Panc1 (cell line): Measurements from ENCODE around the gene EIF4ENIF1. TPM values are rescaled to one million over a fixed set of nuclear protein-coding genes. Genes with fewer than 3 reads are reported as not detected.

Experiments
- ATAC-seq: fragments of 200-7000 bp; cut with Tn5 transposase; 2 replicates; pipeline ENCODE4 v1.9.1; 2020; ENCODE audit warnings: mild to moderate bottlenecking, moderate library complexity
- BruUV-seq: library from RNA; stranded (reverse); fragments of 400-500 nt; replicated peaks from 2 replicates; lab custom pipeline; 2021; lab: Mats Ljungman, UMichigan
- CTCF ChIA-PET: fragments of 300-600 bp; sonication (Branson Sonifier 250); formaldehyde crosslinking; loops from one replicate; lab custom pipeline; 2022; ENCODE audit warnings: antibody characterized with exemption; lab: Charles Lee
- POLR2A ChIA-PET: fragments of 300-600 bp; sonication (Branson Sonifier 250); formaldehyde crosslinking; loops from one replicate; lab custom pipeline; 2022; ENCODE audit warnings: antibody characterized with exemption; lab: Charles Lee
- DNase-seq: peaks from one replicate; pipeline ENCODE4 v3.0.0-alpha.2; 2010; ENCODE audit warnings: low read depth, low spot score
- H3K27ac ChIP-seq: 2 replicates; pipeline ENCODE4 v1.5.1; 2011; ENCODE audit warnings: mild to moderate bottlenecking, low read length, inconsistent platforms
- H3K27me3 ChIP-seq: fragments of 200-500 bp; sonication (Bioruptor generic); 2 replicates; pipeline ENCODE4 v1.6.0; 2014; ENCODE audit warnings: low read length, inconsistent platforms; ENCODE audit not compliant: control insufficient read depth, insufficient read depth
- H3K36me3 ChIP-seq: fragments of 200-500 bp; sonication (Bioruptor generic); 2 replicates; pipeline ENCODE4 v1.5.1; 2014; ENCODE audit warnings: inconsistent platforms, mild to moderate bottlenecking, low read length, moderate library complexity; ENCODE audit not compliant: control insufficient read depth, insufficient read depth
- H3K4me1 ChIP-seq: 2 replicates; pipeline ENCODE4 v1.5.1; 2011; ENCODE audit warnings: inconsistent platforms, mild to moderate bottlenecking, low read length, moderate library complexity; ENCODE audit not compliant: control insufficient read depth, insufficient read depth
- H3K4me3 ChIP-seq, 2 experiments: 2 replicates each; pipeline ENCODE4 v1.5.1; 2011 to 2012; ENCODE audit warnings: low read depth in 2 of 2, low read length in 2 of 2, mild to moderate bottlenecking in 2 of 2, inconsistent platforms in 1 of 2, moderate library complexity in 1 of 2
- H3K9me3 ChIP-seq: fragments of 200-500 bp; sonication (Bioruptor generic); 2 replicates; pipeline ENCODE4 v1.5.1; 2014; ENCODE audit warnings: low read depth, mild to moderate bottlenecking, inconsistent platforms, low read length, moderate library complexity; ENCODE audit not compliant: control insufficient read depth, insufficient read depth
- POLR2AphosphoS5 ChIP-seq: IDR thresholded peaks from 2 replicates; pipeline ENCODE4 v1.6.1; 2012; ENCODE audit warnings: mild to moderate bottlenecking, low read depth, low read length, moderate library complexity
- REST ChIP-seq, 2 experiments: IDR thresholded peaks; 2 replicates each; pipeline ENCODE4 v1.6.1; 2011 to 2012; ENCODE audit warnings: low read depth in 2 of 2, control low read depth in 1 of 2, low read length in 1 of 2, mild to moderate bottlenecking in 1 of 2, moderate library complexity in 1 of 2; ENCODE audit not compliant: insufficient read depth in 1 of 2
- SIN3A ChIP-seq: IDR thresholded peaks from 2 replicates; pipeline ENCODE4 v1.6.1; 2012; ENCODE audit warnings: low read depth, mild to moderate bottlenecking, low read length, moderate library complexity, borderline replicate concordance; ENCODE audit not compliant: insufficient read depth
- TCF7L2 ChIP-seq: IDR thresholded peaks from 2 replicates; pipeline ENCODE4 v1.6.1; 2011; ENCODE audit warnings: mild to moderate bottlenecking, low read depth, low read length, inconsistent platforms
- in situ Hi-C: cut with HindIII; loops from 2 replicates; pipeline ENCODE4 v1.10.0; 2016; ENCODE audit warnings: low sequenced_read_pairs, low pct_unique_long_range_greater_than_20kb
- intact Hi-C: fragments of 100-400 bp; cut with micrococcal nuclease; formaldehyde crosslinking; loops from one replicate; pipeline ENCODE4 v1.10.0; 2022; ENCODE audit not compliant: unreplicated experiment
- total RNA-seq: library from RNA; stranded (reverse); gene quantifications from one replicate; pipeline ENCODE4 v1.2.1, GENCODE V29; 2021; ENCODE audit not compliant: unreplicated experiment
- TF ChIP-seq, protein P1 (sequence below): fragments of 450-650 bp; IDR thresholded peaks from 2 replicates; pipeline ENCODE4 v1.5.1; 2017; ENCODE audit warnings: mild to moderate bottlenecking

Gene EIF4ENIF1
- total RNA-seq, 1 experiment from 2014 or later = 23.3 TPM

GRCh38 chr22:31504282-31504681 lies 14.6 kb upstream of the EIF4ENIF1 start:
- H3K27me3 ChIP-seq = no peaks in the 10 kb centered on the region
- ATAC-seq = no peak
- H3K4me3 ChIP-seq = no peak overlapping the region
- H3K4me1 ChIP-seq = no peaks in the 10 kb centered on the region
- H3K27ac ChIP-seq = no peak overlapping the region
- ChIA-PET CTCF (no interaction called here), POLR2A (no interaction called here)
- H3K36me3 ChIP-seq = no peaks in the 10 kb centered on the region
- in situ Hi-C loops = no loop called here
- TF ChIP-seq POLR2AphosphoS5 (no peak), TCF7L2 (no peak), SIN3A (no peak), REST (IDR thresholded peaks at IDR 0.05; ENCODE audit: insufficient read depth in 1 of 2, low read depth in 2 of 2, low read length in 1 of 2) (no peak)
- TF ChIP-seq, protein P1, sequence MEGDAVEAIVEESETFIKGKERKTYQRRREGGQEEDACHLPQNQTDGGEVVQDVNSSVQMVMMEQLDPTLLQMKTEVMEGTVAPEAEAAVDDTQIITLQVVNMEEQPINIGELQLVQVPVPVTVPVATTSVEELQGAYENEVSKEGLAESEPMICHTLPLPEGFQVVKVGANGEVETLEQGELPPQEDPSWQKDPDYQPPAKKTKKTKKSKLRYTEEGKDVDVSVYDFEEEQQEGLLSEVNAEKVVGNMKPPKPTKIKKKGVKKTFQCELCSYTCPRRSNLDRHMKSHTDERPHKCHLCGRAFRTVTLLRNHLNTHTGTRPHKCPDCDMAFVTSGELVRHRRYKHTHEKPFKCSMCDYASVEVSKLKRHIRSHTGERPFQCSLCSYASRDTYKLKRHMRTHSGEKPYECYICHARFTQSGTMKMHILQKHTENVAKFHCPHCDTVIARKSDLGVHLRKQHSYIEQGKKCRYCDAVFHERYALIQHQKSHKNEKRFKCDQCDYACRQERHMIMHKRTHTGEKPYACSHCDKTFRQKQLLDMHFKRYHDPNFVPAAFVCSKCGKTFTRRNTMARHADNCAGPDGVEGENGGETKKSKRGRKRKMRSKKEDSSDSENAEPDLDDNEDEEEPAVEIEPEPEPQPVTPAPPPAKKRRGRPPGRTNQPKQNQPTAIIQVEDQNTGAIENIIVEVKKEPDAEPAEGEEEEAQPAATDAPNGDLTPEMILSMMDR = no peak
- DNase-seq = no peak
- intact Hi-C loops = no loop called here
- H3K9me3 ChIP-seq = no peaks in the 10 kb centered on the region
- no TSS peak for BruUV-seq

GRCh38 chr22:31503211-31503964 lies 13.7 kb upstream of the EIF4ENIF1 start:
- intact Hi-C loops = no loop called here

More at GRCh38 chr22:31503211-31503964, 13.7 kb upstream of the EIF4ENIF1 start:
- no peaks in the 10 kb centered on the region for H3K36me3 ChIP-seq
- DNase-seq (no peak), ATAC-seq (no peak)
- no peaks in the 10 kb centered on the region for H3K9me3 ChIP-seq
- H3K4me1 ChIP-seq = no peaks in the 10 kb centered on the region
- H3K4me3 ChIP-seq = no peak overlapping the region
- H3K27me3 ChIP-seq = no peaks in the 10 kb centered on the region
- no TSS peak for BruUV-seq
- in situ Hi-C loops = no loop called here
- ChIA-PET CTCF (interaction anchor here (0.6 kb wide), 1 partner anchor 126 kb away, joined by 3 read pairs; no protein-coding TSS in a partner anchor), POLR2A (no interaction called here)
- no peak overlapping the region for H3K27ac ChIP-seq
- TF ChIP-seq, protein P1 = no peak
- TF ChIP-seq POLR2AphosphoS5 (no peak), TCF7L2 (no peak), SIN3A (no peak), REST (IDR thresholded peaks at IDR 0.05; ENCODE audit: insufficient read depth in 1 of 2, low read depth in 2 of 2, low read length in 1 of 2) (no peak)
